Measurements from ENCODE around the gene CCDC191.

Gene CCDC191

GRCh38 chr3:113947372-113948014 lies 108.8 kb downstream of the CCDC191 start, which contains the start of gene ZDHHC23:
TSS of gene ZDHHC23 (plus strand) at chr3:113948013. CDS start at chr3:113948803, 790 bp downstream.
- ATAC-seq = peak; percentile 83
- no peak for TF ChIP-seq CSRNP3 (CRISPR knock-in tag; IDR thresholded peaks at IDR 0.05)
- TF ChIP-seq ARNTL (CRISPR knock-in tag; IDR thresholded peaks at IDR 0.05; ENCODE audit: borderline replicate concordance, low read depth) = 0 out of 2 replicates have a peak, but pooled peaks have one; percentile 22
- no peak for TF ChIP-seq ZNF565 (CRISPR knock-in tag; conservative IDR thresholded peaks at IDR 0.05; ENCODE audit: low read depth)

GRCh38 chr3:113946831-113947230 lies 109.5 kb downstream of the CCDC191 start:
- no peak for TF ChIP-seq PATZ1 (CRISPR knock-in tag; IDR thresholded peaks at IDR 0.05; ENCODE audit: borderline replicate concordance)
- no peak for TF ChIP-seq ZNF70 (CRISPR knock-in tag; IDR thresholded peaks at IDR 0.05)
- TF ChIP-seq TOX (CRISPR knock-in tag; IDR thresholded peaks at IDR 0.05; ENCODE audit: borderline replicate concordance) = no peak
- no peak for TF ChIP-seq ZC3H10 (CRISPR knock-in tag; IDR thresholded peaks at IDR 0.05)
- no peak for TF ChIP-seq OSR1 (CRISPR knock-in tag; IDR thresholded peaks at IDR 0.05)
- TF ChIP-seq ZNF565 (CRISPR knock-in tag; conservative IDR thresholded peaks at IDR 0.05; ENCODE audit: low read depth) = no peak
- no peak for TF ChIP-seq TCF4 (CRISPR knock-in tag; IDR thresholded peaks at IDR 0.05; ENCODE audit: borderline replicate concordance)
- no peak for TF ChIP-seq ZFP3 (CRISPR knock-in tag; IDR thresholded peaks at IDR 0.05)
- TF ChIP-seq PPARA (CRISPR knock-in tag; IDR thresholded peaks at IDR 0.05; ENCODE audit: borderline replicate concordance) = no peak
- TF ChIP-seq BACH2 (CRISPR knock-in tag; IDR thresholded peaks at IDR 0.05; ENCODE audit: borderline replicate concordance) = no peak
- TF ChIP-seq, protein P1, sequence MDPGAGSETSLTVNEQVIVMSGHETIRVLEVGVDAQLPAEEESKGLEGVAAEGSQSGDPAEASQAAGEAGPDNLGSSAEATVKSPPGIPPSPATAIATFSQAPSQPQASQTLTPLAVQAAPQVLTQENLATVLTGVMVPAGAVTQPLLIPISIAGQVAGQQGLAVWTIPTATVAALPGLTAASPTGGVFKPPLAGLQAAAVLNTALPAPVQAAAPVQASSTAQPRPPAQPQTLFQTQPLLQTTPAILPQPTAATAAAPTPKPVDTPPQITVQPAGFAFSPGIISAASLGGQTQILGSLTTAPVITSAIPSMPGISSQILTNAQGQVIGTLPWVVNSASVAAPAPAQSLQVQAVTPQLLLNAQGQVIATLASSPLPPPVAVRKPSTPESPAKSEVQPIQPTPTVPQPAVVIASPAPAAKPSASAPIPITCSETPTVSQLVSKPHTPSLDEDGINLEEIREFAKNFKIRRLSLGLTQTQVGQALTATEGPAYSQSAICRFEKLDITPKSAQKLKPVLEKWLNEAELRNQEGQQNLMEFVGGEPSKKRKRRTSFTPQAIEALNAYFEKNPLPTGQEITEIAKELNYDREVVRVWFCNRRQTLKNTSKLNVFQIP (CRISPR knock-in tag; IDR thresholded peaks at IDR 0.05; ENCODE audit: borderline replicate concordance, low read depth) = no peak
- TF ChIP-seq ZNF8 (CRISPR knock-in tag; IDR thresholded peaks at IDR 0.05) = no peak
- TF ChIP-seq SNAI2 (CRISPR knock-in tag; IDR thresholded peaks at IDR 0.05) = no peak
- TF ChIP-seq TSHZ2 (CRISPR knock-in tag; IDR thresholded peaks at IDR 0.05) = no peak
- TF ChIP-seq CSRNP3 (CRISPR knock-in tag; IDR thresholded peaks at IDR 0.05) = no peak
- no peak for TF ChIP-seq ISL1 (CRISPR knock-in tag; IDR thresholded peaks at IDR 0.05)
- no peak for TF ChIP-seq GLIS3 (CRISPR knock-in tag; IDR thresholded peaks at IDR 0.05)
- TF ChIP-seq, protein P2, sequence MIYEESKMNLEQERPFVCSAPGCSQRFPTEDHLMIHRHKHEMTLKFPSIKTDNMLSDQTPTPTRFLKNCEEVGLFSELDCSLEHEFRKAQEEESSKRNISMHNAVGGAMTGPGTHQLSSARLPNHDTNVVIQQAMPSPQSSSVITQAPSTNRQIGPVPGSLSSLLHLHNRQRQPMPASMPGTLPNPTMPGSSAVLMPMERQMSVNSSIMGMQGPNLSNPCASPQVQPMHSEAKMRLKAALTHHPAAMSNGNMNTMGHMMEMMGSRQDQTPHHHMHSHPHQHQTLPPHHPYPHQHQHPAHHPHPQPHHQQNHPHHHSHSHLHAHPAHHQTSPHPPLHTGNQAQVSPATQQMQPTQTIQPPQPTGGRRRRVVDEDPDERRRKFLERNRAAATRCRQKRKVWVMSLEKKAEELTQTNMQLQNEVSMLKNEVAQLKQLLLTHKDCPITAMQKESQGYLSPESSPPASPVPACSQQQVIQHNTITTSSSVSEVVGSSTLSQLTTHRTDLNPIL (CRISPR knock-in tag; IDR thresholded peaks at IDR 0.05; ENCODE audit: low read depth) = no peak
- no peak for TF ChIP-seq ESRRG (CRISPR knock-in tag; IDR thresholded peaks at IDR 0.05)
- ATAC-seq = no peak
